HUES48 (cell line): ENCODE data around the gene HMBS.
"Not testable (repeated sequence)": the region's sequence is repeated elsewhere in the genome, so short reads cannot be mapped to it uniquely, and the experiment has no call there.

Experiments used
- H3K27ac ChIP-seq: one replicate; pipeline ENCODE4 v1.7.0; 2013; ENCODE audit warnings: low read depth, low read length, inconsistent platforms
- H3K27me3 ChIP-seq: 2 replicates; pipeline ENCODE4 v1.6.1; 2013; ENCODE audit warnings: mild to moderate bottlenecking, low read length; ENCODE audit not compliant: control insufficient read depth, insufficient read depth
- H3K36me3 ChIP-seq: 2 replicates; pipeline ENCODE4 v1.6.1; 2013; ENCODE audit warnings: low read length; ENCODE audit not compliant: control insufficient read depth, insufficient read depth
- H3K4me1 ChIP-seq: 2 replicates; pipeline ENCODE4 v1.6.1; 2013; ENCODE audit warnings: mild to moderate bottlenecking, low read length; ENCODE audit not compliant: control insufficient read depth, insufficient read depth
- H3K4me3 ChIP-seq: 2 replicates; pipeline ENCODE4 v1.5.1; 2013; ENCODE audit warnings: mild to moderate bottlenecking, low read depth, low read length
- H3K9ac ChIP-seq: 2 replicates; pipeline ENCODE4 v1.6.1; 2013; ENCODE audit warnings: mild to moderate bottlenecking, low read depth, low read length, moderate library complexity
- H3K9me3 ChIP-seq: 2 replicates; pipeline ENCODE4 v1.6.1; 2013; ENCODE audit warnings: low read length; ENCODE audit not compliant: control insufficient read depth, insufficient read depth

Gene HMBS

GRCh38 chr11:119051440-119052162, 33.1 kb upstream of the HMBS start:
- Histone ChIP-seq H3K27me3 (no peaks in the 10 kb centered on the region), H3K9ac (no peak overlapping the region), H3K27ac (no peak overlapping the region), H3K4me1 (no peaks in the 10 kb centered on the region), H3K9me3 (no peaks in the 10 kb centered on the region), H3K36me3 (peaks cover 91% of the 10 kb centered on the region), H3K4me3 (no peak overlapping the region)

- H3K27ac ChIP-seq: no peak overlapping the region
- H3K36me3 ChIP-seq: peaks cover 84% of the 10 kb centered on the region
- no peaks in the 10 kb centered on the region for H3K27me3 ChIP-seq
- no peak overlapping the region for H3K9ac ChIP-seq
- H3K4me1 ChIP-seq: no peaks in the 10 kb centered on the region
- no peak overlapping the region for H3K4me3 ChIP-seq
- no peaks in the 10 kb centered on the region for H3K9me3 ChIP-seq
These were observed 32.4 kb upstream of the HMBS start for GRCh38 chr11:119052163-119052814.

GRCh38 chr11:119054418-119054817, 30.3 kb upstream of the HMBS start:
- Histone ChIP-seq H3K4me1 (no peaks in the 10 kb centered on the region), H3K36me3 (peaks cover 63% of the 10 kb centered on the region), H3K27me3 (no peaks in the 10 kb centered on the region), H3K9me3 (no peaks in the 10 kb centered on the region), H3K27ac (no peak overlapping the region), H3K4me3 (no peak overlapping the region), H3K9ac (no peak overlapping the region)

GRCh38 chr11:119055901-119056300, 28.8 kb upstream of the HMBS start:
- Histone ChIP-seq H3K36me3 (peaks cover 48% of the 10 kb centered on the region), H3K9me3 (no peaks in the 10 kb centered on the region), H3K4me1 (no peaks in the 10 kb centered on the region), H3K9ac (peak overlapping the region; percentile 87; the same call in 1 of the 2 replicates), H3K27ac (peak overlapping the region; percentile 95), H3K27me3 (no peaks in the 10 kb centered on the region), H3K4me3 (peak overlapping the region; percentile 96)

- Histone ChIP-seq H3K9me3 (no peaks in the 10 kb centered on the region), H3K27me3 (no peaks in the 10 kb centered on the region), H3K27ac (peak overlapping the region; percentile 95), H3K36me3 (peaks cover 42% of the 10 kb centered on the region), H3K9ac (peak overlapping the region; percentile 87), H3K4me3 (peak overlapping the region; percentile 96), H3K4me1 (no peaks in the 10 kb centered on the region)
These were observed 28.2 kb upstream of the HMBS start for GRCh38 chr11:119056421-119056999.

GRCh38 chr11:119057000-119057769, 27.5 kb upstream of the HMBS start, which contains the start of gene HYOU1:
HYOU1 (minus strand) TSS chr11:119057205; CDS start chr11:119056160, 1,045 bp downstream.
- Histone ChIP-seq H3K27me3 (no peaks in the 10 kb centered on the region), H3K4me1 (no peaks in the 10 kb centered on the region), H3K9me3 (no peaks in the 10 kb centered on the region), H3K36me3 (peaks cover 36% of the 10 kb centered on the region), H3K27ac (peak within 1 kb of the TSS; percentile 95), H3K4me3 (peak within 1 kb of the TSS; percentile 98), H3K9ac (peak within 1 kb of the TSS; percentile 87)

GRCh38 chr11:119059128-119059527, 25.6 kb upstream of the HMBS start:
- not testable (repeated sequence) for H3K4me3 ChIP-seq, H3K9me3 ChIP-seq, H3K9ac ChIP-seq, H3K4me1 ChIP-seq, H3K27me3 ChIP-seq, H3K27ac ChIP-seq
- H3K36me3 ChIP-seq: peaks cover 16% of the 10 kb centered on the region

GRCh38 chr11:119061256-119061655, 23.4 kb upstream of the HMBS start:
- Histone ChIP-seq H3K27me3 (no peaks in the 10 kb centered on the region), H3K4me1 (no peaks in the 10 kb centered on the region), H3K36me3 (no peaks in the 10 kb centered on the region), H3K4me3 (no peak overlapping the region), H3K9me3 (no peaks in the 10 kb centered on the region), H3K9ac (no peak overlapping the region), H3K27ac (no peak overlapping the region)

- no peaks in the 10 kb centered on the region for H3K36me3 ChIP-seq
- H3K9ac ChIP-seq: no peak overlapping the region
- no peaks in the 10 kb centered on the region for H3K9me3 ChIP-seq
- no peak overlapping the region for H3K4me3 ChIP-seq
- no peaks in the 10 kb centered on the region for H3K27me3 ChIP-seq
- no peak overlapping the region for H3K27ac ChIP-seq
- H3K4me1 ChIP-seq: no peaks in the 10 kb centered on the region
These were observed 21.9 kb upstream of the HMBS start for GRCh38 chr11:119062779-119063178.

GRCh38 chr11:119065369-119065768, 19.3 kb upstream of the HMBS start:
- no peak overlapping the region for H3K9ac ChIP-seq
- peaks cover 9% of the 10 kb centered on the region; the same call in 1 of the 2 replicates for H3K36me3 ChIP-seq
- no peaks in the 10 kb centered on the region for H3K4me1 ChIP-seq
- no peaks in the 10 kb centered on the region for H3K27me3 ChIP-seq
- H3K9me3 ChIP-seq: no peaks in the 10 kb centered on the region
- H3K27ac ChIP-seq: no peak overlapping the region
- no peak overlapping the region for H3K4me3 ChIP-seq
